ENCODE data around the gene NOPCHAP1. TPM values are rescaled to one million over a fixed set of nuclear protein-coding genes. Genes with fewer than 3 reads are reported as not detected.

NOPCHAP1 gene
- total RNA-seq, 2 experiments from 2014 or later, result 16.1 to 21.2 TPM

Other genes with a start within 250 kb of the NOPCHAP1 start
- gene SLC41A2, start 28.0 kb upstream of the NOPCHAP1 start, total RNA-seq, result 10 to 100 TPM in 1 of 2 experiments, 1 to 10 TPM in 1; 6.3 to 14.8 TPM
- 1 to 10 TPM in 1 of 2 experiments, under 1 TPM in 1; 0.70 to 1.3 TPM for gene ALDH1L2, start 98.1 kb downstream of the NOPCHAP1 start, total RNA-seq
- gene WASHC4, start 121.4 kb downstream of the NOPCHAP1 start, total RNA-seq, result 10 to 100 TPM; 40.1 to 45.6 TPM
- 10 to 100 TPM; 22.6 to 25.5 TPM for gene APPL2, start 249.9 kb downstream of the NOPCHAP1 start, total RNA-seq

Data from activated CD8-positive, alpha-beta memory T cell treated with anti-CD3 and anti-CD28 coated beads, Interleukin-2, amount 10 ng/mL, durations not matched to agents 7 days and 5 days (primary cell).